Subcutaneous adipose tissue (tissue), 4 donors: ENCODE data around the gene LGALSL. TPM values are rescaled to one million over a fixed set of nuclear protein-coding genes. Genes with fewer than 3 reads are reported as not detected.

Experiments
- CTCF ChIP-seq: fragments of 450-650 bp; IDR thresholded peaks from one replicate; pipeline ENCODE4 v1.5.1; 2016; ENCODE audit warnings: low read depth, mild to moderate bottlenecking, control low read depth, antibody characterized with exemption, moderate library complexity
- total RNA-seq, 4 donors: library from RNA; depleted of rRNA; stranded (reverse); fragments of >200 nt; gene quantifications; one replicate each; pipeline ENCODE4 v1.1.0, GENCODE V29; 2016

The LGALSL gene
- total RNA-seq, 4 donors from 2014 or later: 8.8 to 25.6 (median 9.8) TPM

GRCh38 chr2:64501946-64502345, 48.0 kb downstream of the LGALSL start:
- TF ChIP-seq CTCF: no peak

- no peak for TF ChIP-seq CTCF
Measured at GRCh38 chr2:64502860-64503259, 48.9 kb downstream of the LGALSL start.

- TF ChIP-seq CTCF: no peak
Measured at GRCh38 chr2:64504774-64505720, 51.1 kb downstream of the LGALSL start.

GRCh38 chr2:64506686-64507085, 52.7 kb downstream of the LGALSL start:
- no peak for TF ChIP-seq CTCF

Other genes starting within 250 kb of the LGALSL start
- 10 to 100 TPM; 39.2 to 50.5 (median 44.7) TPM for gene AFTPH, start 70.2 kb downstream of the LGALSL start, total RNA-seq
- gene SERTAD2, start 199.8 kb downstream of the LGALSL start, total RNA-seq: 10 to 100 TPM; 17.5 to 25.2 (median 20.0) TPM